HG03139 (cell line): Measurements from ENCODE around the gene NT5DC4.

ENCODE experiments used
- ATAC-seq: cut with Tn5 transposase; IDR thresholded peaks from one replicate; pipeline ENCODE4 v1.9.1; 2021; ENCODE audit not compliant: unreplicated experiment

NT5DC4 gene

DNA sequence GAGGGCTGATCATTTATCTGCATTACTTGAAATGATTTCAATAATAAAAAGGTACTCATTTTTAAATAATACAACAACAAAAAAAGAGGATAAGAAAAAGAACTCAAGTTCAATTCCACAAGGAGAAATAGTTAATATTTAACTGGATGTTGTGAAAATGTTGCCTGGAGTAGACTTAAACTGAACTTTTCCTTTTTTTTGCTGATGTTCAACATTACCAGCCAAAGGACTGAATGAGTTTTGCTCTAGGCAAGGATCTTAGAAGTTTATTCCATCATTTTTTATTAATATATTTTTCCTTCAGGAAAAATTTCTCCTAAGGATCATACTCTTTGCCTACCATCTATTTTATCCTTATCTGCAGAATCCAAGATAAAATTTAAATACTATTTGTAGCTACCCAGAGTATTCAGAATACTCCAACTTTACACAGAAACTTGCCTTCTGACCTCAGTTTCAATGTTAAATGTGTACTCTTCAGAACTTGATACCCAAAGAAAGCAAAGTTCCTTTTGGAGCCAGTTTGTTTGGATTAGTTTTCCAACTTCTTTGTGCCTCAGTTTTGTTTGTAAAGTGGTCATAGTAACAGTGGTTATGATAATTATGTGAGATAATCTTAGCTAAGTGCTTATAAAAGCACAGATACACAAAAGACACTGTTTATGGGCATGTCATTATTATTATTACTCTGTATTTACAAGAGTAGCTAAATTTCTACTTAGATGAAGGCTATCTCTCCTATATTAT is 30.8 kb downstream of the NT5DC4 start:
- ATAC-seq = no peak

DNA sequence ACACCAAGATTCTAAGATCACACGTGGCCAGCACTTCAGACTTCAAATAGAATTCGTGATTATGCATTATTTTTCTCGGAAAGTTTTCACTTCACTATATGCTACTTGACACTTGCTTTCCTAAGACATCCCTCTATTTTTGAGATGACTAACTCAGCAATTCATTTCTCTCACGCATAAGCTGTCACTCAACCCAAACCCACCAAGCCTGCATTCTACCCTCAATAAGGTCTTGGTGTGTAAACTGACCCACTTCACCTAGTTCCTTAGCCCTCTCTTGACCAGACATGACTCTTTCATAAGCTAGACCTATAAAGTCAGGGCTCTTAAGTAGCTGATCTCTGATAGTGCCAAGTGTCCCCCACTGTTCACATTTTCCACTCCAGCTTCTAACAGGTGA is 31.8 kb downstream of the NT5DC4 start:
- no peak for ATAC-seq

DNA sequence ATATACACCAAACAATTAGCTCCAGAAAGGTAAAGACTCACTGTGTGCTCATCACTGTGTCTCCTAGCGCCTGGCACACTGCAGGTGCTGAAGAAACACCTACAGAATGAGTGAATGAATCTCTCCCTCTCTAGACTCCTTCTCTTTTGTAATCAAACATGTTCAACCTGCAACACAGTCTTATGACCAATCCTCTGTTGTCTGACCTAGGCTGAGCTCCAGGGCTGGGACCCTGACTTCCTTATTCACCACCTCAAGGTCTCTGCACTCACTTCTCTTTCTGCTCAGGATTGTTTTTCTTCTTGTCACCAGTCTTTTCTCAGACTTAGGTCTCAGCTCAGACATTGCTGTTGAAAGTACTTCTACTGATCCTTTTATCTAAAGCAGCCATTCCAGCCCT is 33.7 kb downstream of the NT5DC4 start:
- ATAC-seq = no peak

DNA sequence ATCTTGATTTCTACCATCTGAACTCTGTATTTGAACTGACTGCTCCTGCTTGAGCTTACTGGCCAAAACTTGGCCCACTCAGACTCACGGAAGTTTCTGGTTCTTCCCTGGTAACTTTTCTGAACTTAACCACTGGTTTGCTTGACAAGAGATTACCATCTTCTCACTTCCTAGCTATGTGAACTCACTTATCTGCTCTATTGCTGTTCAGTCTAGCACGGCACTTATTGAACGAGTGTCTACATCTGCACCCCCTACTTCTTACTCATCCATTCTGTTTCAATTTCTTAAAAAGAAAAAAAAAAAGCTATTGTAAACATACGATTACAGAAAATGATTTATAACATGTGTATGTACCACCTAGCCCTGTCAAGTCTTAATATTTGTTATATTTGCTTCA is 34.6 kb downstream of the NT5DC4 start:
- ATAC-seq = no peak

DNA sequence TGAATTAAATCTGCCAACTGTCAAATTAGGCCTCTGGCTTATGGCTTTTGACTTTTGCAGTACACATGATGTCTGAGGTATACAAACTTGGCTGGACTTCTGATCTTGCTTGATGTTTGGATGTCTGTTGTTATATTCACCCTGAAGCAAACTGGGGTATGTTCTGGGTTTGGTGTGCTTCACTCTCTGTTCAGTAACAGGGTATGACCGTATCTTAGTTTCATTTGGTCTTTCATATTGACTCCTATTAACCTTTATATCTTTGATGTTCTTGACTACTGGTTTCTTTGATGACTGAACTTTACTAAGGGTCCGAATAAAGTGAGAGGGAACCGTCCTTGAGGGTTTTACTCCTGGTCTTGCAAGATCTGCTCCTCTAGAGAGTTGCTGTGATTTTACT is 35.4 kb downstream of the NT5DC4 start:
- no peak for ATAC-seq

DNA sequence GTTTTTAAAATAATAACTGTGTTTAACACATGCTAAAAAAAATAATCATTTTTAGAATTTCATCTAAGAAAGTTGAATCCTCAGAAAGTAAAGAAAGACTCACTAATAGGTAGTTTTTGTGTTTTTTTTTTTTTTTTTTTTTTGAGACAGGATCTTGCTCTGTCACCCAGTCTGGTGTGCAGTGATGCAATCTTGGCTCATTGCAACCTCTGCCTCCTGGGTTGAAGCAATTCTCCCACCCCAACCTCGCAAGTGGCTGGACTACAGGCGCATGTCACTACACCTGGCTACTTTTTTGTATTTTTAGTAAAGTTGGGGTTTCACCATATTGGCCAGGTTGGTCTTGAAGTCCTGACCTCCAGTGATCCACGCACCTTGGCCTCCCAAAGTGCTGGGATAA is 36.4 kb downstream of the NT5DC4 start:
- no peak for ATAC-seq

DNA sequence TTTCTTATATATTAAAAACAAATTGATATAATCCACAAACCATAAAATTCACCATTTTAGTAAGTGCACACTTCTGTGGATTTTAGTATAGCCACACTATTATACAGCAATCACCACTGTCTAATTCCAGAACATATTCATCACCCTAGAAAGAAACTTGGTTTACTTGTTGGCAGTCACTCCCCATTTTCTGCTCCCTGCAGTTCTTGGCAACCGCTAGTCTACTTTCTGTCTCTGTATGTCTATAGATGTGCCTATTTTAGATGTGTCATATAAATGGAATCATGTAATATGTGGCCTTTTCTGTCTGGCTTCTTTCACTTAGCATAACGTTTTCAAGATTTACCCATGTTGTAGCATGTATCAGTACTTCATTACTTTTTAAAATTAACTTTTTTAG is 37.9 kb downstream of the NT5DC4 start:
- no peak for ATAC-seq

DNA sequence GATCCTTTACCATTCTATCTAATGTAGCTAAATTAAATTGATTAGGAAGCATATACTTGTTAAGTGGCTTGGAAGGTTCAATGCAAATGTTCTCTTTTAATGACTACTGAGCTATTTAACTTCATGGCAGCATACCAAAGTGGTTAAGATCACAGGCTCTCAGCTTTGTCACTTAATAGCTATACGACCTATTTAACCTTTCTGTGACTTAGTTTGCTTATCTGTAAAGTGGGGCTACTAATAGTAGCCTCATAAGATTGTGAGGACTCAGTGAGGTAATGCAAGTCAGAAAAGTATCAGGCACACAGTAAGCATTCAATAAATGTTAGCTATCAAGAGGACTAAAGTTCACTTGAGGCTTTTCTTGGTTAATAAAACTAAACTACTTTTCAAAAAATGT is 39.3 kb downstream of the NT5DC4 start:
- no peak for ATAC-seq

DNA sequence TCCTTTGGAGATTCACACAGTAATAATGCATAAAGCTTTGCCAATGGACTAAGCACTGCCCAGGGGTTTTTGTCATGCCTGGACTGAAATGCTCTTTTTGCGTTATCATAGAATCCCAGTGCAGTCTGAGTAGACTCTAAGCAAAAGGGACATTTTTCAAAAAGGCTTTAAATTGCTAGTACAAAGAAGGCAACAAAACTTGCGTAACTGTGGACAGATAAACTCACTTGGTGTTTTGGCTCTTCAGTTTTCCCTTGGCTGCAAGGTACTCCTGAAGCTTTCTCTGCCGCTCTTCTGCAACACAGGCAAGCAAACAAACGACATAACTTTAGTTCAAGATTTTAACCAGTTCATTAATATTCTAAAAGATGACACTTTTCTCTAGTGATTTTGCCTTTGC is 41.5 kb downstream of the NT5DC4 start:
- no peak for ATAC-seq

DNA sequence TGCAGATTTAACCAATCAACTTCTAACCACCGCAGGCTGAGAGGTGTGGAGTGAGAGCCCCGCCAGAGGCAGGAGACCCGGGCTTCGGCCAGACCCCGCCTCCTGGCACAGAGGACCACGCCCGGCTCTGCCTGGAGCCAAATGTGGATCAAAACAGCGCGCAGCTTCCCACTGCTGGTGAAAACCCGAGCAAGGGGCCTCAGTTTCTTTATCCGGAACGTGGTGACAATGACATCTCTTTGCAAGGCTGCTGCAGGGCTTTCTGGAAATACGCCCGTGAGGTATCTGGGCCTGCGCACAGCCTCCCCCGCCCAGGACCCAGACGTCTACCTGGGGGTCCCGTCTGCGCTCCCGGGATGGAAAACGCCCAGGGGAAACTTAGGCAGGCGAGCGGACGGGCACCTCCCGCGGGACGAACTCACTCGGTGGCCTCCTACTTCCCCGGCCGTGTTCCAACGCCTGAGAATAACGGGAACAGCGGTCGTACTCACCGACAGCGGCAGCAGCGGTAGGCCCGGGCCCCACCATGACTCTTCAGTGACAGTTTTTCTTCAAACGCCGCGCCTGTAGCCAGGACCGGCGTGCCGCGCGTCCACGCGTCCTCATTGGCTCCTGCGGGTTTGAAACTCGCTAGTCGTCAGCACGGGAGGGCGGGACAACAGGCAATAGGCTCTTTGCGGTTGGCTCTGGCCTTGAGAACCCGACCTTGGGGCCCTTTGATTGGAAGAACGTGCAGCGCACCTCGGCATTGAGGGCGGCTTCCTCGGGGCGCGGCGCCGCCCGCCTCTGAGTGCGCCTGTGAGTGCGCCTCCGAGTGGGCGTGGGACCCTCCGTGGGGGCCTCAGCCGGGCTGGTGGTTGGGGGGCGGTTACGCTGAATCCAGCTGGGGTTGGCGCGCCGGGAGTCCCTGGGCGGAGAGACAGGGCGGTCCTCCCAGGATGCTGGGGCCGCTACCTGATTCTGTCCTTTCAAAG is 43.5 kb downstream of the NT5DC4 start, which contains the start of gene CKAP2L:
CKAP2L (minus strand) TSS at position 539 of the 974 bp plus-strand sequence; CDS start at position 528, 11 bp downstream.
- ATAC-seq = peak; percentile 96

DNA sequence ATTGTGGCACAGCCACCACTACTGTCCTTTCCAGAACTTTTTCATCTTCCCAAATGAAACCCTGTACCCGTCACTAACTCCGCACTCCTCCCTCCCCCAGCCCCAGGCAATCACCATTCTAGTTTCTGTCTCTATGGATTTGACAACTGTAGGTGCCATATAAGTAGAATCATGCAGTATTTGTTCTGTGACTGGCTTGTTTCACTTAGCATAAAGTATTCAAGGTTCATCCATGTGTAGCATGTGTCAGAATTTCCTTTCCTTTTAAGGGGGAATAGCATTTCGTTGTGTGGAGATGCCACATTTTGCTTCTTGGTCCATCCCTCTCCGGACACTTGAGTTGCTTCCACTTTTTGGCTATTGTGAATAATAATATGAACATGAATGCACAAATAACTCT is 44.4 kb downstream of the NT5DC4 start:
- no peak for ATAC-seq

DNA sequence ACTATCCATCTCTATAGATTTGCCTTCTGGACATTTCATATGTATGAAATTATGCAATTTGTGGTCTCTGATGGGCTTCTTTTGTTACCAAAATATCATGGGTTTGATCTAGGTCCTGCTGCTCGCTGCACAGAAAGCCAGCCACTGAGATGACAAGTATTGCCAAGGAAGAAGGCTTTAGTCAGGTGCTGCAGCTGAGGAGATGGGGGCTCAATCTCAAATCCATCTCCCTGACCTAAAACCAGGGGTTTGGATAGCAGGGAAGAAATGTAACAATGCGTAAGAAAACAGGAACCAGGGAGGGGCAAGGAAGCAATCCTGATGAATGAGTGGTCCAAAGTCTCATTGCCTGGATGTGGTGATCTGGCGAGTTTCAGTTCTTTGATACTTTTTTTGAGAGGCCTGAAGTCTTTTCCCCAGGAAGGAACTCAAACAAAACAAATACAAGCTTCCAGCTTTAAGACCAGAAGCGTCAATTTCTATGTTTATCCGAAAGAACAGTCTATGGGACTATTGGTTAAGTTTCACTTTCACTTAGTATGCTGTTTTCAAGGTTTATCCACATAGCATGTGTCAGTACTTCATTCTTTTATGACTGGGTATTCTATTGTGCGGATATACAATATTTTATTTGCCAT is 47.0 kb downstream of the NT5DC4 start:
- no peak for ATAC-seq

DNA sequence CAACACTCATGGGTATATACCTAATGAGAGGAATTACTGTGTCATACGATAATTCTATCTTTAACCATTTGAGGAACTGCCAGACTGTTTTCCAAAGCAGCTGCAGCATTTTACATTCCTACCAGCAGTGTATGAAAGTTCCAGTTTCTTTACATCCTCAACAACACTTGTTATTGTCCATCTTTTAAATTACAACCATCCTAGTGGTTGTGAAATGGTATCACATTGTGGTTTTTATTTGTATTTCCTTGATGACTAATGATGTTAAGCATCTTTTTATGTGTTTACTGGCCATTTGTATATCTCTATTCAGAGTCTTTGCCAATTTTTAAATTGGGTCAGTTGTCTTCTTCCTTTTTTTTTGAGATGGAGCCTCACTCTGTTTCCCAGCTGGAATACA is 47.6 kb downstream of the NT5DC4 start:
- no peak for ATAC-seq

DNA sequence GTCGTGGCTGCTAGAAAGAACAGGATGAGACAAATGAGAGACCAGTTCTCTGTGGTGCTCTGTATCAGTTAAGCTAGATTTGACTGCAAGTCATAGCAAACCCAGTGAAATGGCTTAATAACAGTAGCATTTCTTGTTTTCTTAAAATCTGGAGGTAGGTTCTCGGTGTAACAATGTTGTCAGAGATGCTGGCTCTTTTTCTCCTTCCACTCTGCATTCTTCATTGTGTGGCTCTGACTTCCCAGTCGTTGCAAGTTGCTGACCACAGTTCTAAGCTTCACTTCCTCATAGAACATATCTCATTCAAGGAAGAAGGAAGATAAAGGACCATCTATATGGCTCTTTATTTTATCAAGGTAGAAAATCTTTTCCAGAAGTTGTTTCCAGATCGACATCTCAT is 51.5 kb downstream of the NT5DC4 start:
- no peak for ATAC-seq

DNA sequence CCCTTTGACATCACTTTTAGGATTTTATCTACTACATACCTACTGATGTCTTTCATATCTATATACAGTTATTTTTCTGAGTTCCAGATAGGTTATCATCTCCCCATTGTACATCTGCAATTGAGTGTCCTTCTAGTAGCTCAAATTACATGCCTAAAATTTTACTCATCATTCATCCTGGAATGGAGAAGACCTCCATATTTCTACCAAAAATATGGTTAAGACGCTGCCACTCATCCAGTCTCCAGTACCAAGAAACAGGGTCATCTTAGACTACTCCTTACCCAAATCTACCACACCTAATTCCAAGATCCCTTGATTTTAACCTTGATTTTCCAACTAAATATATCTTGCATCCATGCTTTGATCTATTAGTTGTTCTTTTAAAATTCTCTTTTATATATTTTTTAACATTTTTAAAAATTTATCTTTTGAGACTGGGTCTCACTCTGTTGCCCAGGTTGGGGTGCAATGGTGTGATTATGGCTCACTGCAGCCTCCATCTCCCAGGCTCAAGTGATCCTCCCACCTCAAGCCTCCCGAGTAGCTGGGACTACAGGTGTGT is 52.2 kb downstream of the NT5DC4 start:
- ATAC-seq = no peak

DNA sequence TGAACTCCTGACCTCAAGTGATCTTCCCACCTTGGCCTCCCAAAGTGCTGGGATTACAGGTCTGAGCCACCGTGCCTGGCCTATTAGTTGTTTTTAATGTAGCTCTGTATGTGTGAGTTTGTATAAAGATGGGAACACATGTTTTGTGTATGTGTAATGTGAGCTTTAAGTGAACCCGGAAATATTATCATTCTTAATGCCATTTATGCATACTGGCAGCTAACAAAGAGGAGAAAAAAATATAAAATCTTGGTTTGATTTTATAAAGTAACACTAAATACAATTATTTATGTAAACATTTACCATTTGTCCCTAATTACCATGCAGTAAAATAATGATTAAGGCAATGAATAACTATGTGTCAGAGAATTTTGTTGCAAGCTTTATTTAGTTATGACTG is 52.7 kb downstream of the NT5DC4 start:
- no peak for ATAC-seq

DNA sequence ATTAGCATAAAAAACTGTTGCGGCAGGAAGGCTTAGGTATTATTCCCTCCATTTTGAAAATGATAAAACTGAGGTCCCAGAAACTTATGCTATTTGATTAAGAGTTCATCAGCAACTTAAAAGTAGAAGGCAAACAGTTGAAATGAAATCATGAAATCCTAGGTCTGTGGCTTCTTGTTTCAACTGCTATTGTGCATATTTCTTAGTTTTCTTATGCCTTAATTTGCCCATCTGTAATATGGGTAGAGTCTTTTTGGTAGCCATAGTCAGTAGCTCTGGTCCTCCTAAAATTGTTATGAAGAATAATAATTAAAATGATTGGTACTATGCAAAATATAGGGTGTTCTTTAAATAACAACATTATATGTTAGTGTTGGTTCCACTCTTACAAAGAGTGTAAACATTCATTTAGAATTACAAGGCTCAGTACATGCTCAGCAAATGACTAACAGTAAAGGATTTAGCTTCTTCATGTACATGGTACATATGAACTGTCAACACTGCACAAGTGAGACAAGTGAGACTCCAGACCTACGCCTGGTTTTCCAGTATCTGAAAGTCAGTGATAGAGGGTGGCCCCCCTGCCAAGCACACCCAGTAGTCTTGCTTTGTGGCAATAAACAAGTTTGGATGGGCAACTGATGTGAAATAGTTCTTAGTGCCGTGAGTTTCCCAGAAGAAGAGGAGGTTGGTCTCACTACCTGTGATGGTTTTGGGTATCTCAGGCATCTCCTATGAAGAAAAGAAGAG is 53.9 kb downstream of the NT5DC4 start:
- no peak for ATAC-seq

DNA sequence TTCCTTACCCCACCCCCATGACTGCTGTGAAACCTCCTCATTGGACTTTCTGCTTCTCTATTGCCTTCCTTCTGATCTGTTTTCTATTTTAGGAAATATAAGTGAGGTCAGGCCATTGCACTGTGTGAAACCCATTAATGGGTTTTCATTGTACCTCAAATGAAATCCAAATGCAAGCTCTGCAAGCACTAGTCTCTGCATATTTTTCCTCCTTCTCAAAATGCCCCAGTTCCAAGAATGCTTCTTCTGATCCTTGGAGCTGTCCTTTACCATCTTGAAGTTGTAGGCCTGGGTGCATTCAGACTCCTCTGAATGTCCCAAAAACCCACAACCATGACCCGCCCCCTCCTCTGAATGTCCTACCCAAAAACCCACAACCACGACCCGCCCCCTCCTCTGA is 55.3 kb downstream of the NT5DC4 start:
- ATAC-seq = no peak

DNA sequence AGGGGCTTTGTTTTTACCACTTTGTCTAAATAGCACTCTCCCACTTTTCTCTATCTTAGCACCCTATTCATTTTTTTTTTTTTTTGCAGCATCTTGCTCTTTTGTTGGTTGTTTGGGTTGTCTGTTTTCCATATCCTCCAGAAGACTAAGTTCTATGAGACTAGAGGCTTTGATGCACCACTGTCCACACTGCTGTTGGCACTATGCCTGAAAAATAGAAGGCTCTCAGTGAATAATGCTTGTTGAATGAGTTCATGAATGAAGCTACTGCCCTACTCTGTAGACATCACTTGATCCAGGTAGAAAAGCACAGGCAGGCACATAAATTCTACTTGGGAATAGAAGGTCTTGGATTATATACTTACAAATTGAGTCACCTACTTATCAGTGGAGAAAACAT is 56.2 kb downstream of the NT5DC4 start:
- no peak for ATAC-seq

DNA sequence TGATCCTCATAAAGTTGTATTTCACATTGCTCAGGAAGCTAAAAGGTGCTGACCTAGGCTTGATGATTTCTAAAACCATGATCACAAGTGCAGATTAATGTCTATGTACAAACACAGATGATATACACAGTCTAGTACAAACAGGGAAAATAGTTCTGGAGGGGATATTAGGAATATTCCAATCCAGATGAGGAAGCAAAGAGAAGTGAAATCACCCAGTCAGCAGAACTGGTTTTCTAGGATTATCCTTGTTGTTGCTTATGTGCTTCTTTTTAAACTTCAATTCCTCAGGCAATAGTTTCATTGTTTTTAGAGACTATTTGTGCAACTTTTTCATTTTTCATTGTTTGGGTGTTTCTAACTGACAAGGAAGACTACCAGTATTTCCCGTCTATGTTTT is 58.8 kb downstream of the NT5DC4 start:
- no peak for ATAC-seq
